HG03103 (cell line): ENCODE results near the gene RGS14.
A peak's percentile ranks its signal among the peaks of the same experiment; 100 is the strongest.
"Not testable (repeated sequence)": the region's sequence is repeated elsewhere in the genome, so short reads cannot be mapped to it uniquely, and the experiment has no call there.

Source experiments
- ATAC-seq: cut with Tn5 transposase; IDR thresholded peaks from one replicate; pipeline ENCODE4 v1.9.1; 2021; ENCODE audit warnings: low read depth; ENCODE audit not compliant: unreplicated experiment

Gene RGS14

DNA sequence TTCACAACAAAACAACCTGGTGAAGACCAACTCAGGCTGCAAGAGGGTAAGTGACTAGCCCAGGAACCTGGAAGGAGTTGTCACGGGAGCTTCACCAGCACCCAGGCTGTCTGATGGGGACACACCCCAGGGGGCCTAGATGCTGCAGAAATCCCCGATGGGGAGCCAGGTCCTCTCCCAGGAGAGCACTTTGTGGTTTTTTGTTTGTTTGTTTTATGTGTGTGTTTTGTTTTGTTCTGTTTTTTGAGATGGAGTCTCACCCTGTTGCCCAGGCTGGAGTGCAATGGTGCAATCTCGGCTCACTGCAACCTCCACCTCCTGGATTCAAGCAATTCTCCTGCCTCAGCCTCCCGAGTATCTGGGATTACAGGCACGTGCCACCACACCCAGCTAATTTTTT lies 17.8 kb downstream of the RGS14 start:
- not testable (repeated sequence) for ATAC-seq

DNA sequence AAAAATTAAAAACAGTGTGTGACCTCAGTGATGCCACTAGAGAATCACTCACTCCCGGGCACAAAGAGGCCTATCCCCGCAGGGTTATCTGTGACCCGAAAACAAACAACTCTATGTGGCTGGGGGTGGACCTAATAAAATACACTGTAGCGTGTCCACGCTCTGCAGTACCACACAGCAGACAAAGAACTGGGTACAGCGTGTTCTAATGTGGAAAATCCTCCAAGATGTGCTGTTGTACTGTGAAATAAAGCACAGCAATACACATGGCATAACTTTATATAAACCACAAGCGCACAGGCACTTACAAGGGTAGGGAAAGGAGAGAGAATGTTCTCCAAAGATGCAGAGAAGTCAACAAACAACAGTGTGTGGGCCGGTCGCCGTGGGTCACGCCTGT lies 18.4 kb downstream of the RGS14 start:
- no peak for ATAC-seq

DNA sequence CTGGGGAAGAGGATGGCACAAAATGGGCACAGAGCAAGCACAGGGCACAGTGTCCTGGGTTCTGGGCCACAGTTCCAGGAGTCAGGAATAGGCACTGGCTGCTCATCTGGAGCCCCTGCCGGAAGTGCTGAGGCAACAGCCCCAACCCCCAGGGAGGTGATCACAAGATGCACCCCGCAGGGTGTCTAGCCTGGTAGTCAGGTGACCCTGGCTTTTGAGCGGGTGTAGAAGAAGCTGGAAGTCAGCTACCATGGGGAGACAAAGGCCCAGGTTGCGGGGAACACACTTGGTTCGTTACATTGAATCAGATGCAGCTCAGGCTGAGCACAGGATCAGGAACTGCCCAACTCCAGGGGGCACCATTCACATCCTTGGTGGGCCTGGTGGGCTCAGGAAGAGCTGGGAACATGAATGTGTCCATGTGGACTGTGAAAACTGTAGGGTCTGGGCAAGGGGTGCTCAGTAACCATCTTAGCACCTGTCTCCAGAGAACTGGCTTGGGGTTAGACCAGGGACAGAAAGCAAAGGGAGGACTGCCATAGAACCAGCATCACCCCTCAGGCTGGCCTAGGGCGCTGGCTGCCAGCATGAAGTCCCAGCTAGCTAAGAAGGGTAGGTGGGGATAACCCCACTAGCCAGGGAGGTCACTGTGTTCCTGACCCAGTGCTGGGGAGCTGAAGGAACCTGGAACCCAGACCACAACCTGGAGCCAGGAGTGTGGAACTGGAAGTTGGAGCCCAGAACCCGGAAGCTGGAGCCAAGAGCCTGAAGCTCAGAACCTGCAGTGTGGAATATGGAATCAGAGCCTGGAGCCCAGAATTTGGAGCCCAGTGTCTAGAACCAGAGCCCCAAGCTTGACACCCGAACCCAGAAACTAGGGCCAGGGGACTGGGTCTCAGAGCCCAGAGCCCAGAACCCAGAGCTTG lies 20.4 kb downstream of the RGS14 start:
- no peak for ATAC-seq

DNA sequence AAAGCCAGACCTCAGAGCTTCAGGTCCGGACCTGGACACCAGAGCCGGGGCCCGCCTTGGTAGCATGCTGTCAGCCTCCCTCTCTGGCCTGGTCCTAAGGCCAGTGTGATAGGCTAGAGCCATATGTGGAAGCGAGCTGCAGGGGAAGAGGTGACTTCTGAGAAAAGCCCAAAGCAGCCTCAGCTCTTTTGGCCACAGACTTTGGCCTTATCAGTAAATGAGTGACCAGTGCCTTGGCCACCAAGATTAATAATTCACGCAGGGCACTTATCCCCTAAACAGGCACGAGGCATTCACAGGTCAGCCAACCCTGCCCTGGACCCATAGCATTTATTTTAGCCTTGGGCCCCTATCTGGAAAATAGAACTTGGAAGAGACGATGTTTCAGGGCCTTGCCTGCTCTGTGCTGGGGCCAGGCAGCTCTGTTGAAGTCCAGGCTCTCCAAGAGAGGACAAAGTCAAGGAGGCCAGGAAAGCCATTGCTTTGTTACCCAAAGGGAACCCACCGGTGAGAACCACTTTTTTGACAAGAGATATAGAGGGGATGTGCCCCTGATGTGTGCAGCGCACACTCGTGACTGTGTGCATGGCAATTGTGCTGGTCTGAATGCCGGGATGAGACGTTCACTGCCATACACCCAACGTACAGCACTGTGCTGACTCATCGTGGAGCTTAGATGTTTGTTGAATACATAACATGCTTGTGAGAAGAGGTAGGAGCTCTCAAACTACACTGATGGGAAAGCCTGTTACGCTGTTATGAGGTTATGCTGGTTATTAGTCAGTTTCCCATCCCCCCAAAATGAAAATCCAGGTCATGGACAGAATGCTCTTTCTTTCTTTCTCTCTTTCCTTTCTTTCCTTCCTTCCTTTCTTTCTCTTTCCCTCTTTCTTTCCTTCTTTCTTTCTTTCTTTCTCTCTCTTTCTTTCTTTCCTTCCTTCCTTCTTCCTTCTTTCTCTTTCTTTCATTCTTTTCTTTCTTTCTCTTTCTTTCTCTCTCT lies 21.5 kb downstream of the RGS14 start:
- ATAC-seq = no peak

DNA sequence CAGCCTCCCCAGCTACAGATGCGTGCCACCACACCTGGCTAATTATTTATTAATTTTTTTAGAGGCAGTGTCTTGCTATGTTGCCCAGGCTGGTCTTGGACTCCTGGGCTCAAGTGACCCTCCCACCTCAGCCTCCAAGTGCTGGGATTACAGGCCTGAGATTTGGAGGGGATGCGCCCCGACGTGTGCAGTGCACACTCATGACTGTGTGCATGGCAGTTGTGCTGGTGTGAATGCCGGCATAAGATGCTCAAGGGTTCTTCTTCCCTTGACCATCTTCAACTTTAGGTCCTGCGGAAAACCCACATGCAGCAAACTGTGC lies 23.0 kb downstream of the RGS14 start:
- no peak for ATAC-seq

DNA sequence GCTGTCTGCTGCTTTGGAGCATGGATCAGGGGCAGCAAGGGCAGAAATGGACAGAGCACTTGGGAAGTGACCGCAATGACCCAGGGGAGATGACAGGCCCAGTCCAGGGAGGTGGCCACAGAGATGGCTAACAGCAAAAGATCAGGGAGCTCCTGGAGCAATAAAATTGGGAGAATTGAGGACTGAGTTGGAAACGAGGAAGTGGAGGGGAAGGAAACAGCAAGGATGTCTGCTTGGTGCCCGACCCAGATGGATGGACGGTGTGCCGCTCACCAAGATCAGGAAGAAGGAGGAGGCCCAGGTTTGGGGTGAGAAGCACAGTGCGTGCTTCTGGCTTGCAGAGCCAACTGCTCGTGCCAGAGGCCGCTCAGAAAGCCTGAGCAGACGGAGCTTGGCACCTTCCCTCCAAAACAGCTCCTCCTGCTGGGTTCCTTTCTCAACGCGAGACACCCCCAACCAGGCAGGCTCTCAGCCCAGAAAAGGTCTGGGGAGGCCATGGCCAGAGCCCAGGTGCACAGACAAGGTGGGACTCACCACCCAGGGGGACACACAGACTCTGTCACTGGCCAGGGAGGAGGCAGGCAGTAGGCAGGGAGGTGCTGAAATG lies 24.8 kb downstream of the RGS14 start:
- ATAC-seq = no peak

DNA sequence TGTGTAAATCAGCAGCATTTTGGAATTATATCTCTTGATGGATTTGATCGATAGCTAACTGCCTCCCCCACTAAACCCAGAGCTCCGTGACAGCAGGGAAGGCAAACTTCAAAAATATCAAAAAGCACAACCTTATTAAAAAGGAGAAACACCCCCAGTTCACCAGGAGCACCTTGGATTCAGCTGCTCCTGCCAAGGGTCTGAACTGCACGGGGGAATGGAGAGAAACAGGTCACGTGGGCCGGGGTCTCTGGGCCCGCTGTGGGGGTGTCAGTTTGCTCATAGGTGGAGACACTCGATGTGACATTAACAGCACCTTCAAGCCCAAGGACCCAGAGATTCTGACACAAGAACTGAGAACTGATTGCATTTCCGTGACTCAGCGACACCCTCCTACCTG lies 25.5 kb downstream of the RGS14 start:
- no peak for ATAC-seq

DNA sequence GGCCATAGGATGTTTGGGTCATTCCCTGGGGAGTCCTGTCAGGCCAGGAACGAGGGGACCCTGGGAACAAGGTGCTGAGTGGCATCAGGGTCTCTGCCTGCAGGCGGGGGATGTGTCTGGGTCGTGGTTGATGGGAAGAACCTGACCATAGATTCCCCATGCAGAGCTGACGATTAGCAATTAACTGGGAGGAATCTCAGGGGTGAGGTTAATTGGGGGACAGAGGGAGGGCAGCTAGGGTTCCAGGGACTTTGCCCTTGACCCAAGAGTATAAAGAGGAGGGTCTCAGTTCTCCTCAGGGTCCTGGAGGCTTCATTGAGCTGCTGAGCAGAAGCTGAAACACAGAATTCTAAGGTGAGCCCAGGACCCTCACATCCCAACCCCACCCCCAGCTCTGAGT lies 26.4 kb downstream of the RGS14 start, which contains the start of gene SLC34A1:
TSS of gene SLC34A1 (plus strand) at position 301 of the 400 bp plus-strand sequence. CDS start 1,308 bp downstream, outside the sequence.
- no peak for ATAC-seq

DNA sequence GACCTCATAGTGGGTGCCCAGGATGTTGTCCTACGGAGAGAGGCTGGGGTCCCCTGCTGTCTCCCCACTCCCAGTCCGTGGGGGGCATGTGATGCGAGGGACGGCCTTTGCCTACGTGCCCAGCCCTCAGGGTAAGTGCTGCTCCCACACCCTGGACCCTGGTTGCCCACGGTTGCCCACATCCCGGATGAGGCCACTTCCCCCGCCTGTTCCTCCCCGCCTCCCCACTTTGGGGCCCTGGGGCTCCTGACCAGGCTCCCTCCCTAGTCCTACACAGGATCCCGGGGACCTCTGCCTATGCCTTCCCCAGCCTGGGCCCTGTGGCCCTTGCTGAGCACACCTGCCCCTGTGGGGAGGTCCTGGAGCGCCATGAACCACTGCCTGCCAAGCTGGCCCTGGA lies 28.0 kb downstream of the RGS14 start:
- no peak for ATAC-seq

DNA sequence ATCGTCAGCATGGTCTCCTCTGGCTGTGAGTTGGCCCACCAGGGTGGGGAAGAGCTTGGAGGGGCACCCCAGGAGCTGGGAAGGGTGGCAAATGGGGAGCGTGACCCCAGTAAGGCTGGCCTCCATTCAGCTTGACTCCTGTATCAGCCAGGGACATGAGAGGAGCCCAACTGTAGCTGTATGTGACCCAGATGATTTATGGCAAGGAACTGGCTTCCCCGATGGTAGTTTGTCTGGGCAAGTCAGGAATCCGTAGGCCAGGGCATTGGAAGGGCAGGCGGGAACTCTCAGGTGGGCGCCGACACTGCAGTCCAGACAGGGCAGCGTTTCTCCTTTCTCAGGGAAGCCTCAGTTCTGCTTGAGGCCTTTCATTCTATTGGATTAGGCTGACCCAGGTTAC lies 28.8 kb downstream of the RGS14 start:
- no peak for ATAC-seq

DNA sequence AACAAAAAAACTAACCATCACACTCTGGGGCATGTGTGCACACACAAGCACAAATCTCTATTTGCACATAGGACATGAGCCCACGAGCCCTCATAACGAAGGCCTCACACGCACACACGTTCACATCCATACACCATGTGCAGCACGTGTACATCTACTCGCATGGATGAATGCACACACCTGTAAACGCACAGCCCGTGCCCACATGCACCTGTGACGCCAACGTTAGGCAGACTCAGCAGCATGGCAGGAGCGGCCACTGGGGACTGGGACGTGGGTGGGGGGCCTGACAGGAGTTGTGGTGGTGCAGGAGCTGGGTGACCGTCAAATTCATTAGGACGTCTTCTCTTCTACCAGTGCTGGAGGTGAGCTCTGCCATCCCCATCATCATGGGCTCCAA lies 29.7 kb downstream of the RGS14 start:
- no peak for ATAC-seq

DNA sequence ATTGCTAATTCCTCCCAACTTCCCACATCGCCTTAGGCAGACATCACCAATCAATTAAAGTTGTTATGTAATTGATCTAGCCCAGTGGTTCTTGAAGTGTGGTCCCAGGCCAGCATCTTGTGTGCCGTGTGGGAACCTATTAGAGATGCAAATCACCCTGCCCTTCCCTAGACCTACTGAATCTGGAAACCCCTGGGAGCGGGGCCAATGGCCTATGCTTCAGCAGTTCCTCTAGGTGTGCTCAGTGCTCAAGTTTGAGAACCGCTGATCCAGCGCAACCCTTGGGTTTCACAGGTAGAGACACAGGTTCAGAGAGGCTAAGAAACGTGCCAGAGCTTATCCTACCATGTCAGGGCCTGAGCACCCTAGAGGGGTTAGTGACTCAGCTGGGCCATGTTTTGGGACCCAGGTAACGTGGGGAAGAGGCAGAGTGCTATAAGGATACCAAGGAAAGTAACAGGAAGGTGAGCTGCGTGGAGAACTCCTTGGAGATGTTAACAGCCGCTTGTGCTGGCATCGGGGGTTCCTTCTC lies 30.9 kb downstream of the RGS14 start:
- ATAC-seq = no peak

DNA sequence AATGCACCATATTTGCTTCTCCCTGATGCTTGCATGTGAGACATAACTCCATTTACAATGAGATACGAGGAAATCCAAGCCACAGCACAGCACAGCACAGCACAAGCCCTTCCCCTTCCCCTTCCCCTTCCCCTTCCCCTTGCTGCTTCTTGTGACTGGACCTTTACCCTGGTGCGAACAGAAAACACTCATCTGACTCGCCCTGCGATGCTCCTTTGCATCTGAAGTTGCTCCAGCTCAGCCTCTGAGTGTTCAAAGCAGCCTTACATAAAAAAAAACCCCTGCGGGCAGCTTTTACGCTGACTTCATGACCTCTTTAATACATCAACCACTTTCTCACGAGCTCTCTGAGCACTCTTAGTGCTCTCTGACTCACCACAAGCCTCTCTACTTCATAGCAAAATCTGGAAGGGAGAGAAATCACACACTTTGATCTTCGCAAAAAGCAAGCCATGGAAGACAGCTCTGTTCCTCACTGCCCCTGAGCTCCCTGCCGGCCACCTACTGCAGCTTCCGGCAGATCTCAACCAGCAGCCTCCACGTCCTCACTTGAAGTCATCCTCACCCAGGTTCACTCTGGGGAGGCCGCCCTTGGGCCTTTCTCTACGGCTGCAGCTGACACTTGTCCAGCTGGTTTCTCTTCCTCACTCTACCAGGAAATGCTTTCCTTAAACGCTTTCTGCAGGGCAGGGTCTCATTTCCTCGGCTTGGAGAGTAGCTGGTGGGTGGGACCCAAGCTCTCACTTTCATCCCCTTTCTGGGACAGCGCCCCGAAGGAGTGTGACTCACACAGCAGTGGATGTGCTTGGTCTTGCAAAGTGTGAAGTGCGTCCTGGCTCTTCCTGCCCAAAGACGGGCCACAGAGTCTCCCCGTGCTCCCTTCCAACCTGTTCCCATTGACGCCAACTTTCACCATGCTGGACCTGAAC lies 31.8 kb downstream of the RGS14 start:
- peak; percentile 43 for ATAC-seq

DNA sequence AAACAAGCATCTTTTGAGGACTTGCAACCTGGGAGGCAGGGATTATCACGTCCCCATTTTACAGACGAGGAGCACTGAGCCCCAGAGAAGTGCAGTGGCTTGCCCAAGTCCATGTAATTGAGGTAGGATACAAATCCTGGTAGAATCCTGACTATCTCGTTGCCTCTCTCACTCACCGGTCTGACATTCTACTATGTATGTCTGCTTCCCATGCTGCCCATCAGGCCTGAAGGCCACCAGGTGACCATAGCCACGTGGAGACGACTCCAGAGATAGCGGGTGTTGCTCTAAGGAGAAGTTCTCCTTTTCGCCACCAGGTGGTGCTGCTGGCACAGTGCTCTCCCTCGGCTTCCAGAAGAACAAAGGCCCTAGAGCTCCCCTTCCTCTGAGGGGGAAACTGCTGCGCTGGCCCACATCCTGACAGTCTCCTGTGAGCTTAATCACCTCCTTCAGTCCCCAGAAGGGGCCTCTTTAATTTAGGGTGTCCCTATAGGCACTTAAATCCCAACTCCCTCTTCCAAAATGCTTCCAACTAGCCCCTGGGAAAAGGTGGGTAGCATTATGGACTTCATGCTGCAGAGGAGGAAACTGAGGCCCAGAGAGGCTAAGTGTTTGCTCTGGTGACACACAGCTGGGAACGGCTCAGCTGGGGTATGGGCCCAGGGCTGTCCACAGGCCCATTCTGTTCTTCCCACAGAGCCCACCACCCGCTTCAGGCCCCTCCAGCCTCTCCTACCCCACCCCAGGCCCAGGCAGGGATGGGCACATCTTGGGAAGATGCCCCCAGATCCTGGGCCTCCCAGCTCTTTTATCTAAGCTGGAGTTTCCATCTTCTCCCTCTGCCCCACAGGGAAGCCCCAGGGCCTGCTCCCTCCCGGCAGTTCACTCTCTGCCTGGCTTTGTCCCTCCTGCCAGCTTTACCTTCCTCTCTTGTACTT lies 32.9 kb downstream of the RGS14 start:
- ATAC-seq = peak; percentile 51

DNA sequence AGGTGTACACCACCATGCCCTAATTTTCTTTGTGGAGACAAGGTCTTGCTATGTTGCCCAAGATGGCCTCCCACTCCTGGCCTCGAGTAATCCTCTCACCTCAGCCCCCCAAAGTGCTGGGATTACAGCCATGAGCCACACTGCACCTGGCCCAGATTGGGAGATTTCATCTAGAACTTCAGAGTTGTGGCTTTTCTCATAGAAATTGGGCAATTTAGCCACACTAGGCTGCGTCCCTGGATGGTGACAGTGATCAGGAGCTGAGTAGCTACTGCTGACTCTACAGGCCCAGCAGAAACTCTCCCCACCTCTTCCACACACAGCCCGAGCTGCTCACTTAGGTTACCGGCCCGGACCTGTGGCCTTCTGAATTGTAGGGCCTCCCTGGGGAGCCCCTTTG lies 35.0 kb downstream of the RGS14 start:
- no peak for ATAC-seq

DNA sequence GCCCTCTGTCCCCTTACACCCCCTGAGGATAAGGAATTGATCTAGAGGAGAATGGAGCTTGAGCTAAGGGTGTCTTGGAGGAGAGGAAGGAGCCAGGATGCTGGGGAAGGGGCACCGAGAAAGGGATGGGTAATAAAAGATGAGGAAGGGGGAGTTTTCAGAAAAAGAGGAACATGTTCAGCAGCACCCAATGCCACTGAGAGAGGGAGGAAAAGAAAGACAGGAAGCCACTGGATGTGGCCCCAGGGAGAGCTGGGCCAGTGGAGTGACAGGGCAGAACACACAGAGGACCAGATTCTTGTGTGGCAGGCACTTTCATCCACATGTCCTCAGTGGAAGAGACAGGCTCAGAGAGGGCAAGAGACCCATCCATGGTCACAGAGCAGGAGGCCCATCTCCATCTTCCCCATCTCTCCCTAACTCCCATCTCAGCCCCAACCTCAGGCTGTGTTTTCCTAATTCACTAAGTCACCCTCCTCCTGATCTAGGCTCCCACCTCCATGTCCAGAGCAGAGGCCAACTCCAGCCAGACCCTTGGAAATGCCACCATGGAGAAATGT lies 35.6 kb downstream of the RGS14 start:
- no peak for ATAC-seq

DNA sequence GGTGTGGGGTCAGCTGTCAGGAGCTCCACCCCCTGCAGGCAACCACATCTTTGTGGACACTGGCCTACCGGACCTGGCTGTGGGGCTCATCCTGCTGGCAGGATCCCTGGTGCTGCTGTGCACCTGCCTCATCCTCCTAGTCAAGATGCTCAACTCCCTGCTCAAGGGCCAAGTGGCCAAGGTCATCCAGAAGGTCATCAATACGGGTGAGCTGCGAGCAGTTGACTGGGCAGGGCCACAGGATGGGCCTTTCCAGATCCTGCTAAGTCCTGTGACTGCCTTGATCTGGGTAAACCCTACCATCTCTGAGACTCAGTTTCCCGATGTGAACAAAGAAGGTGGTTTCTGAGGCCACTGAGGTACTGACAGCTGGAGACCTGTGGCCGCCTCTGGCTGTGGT lies 36.3 kb downstream of the RGS14 start:
- no peak for ATAC-seq

DNA sequence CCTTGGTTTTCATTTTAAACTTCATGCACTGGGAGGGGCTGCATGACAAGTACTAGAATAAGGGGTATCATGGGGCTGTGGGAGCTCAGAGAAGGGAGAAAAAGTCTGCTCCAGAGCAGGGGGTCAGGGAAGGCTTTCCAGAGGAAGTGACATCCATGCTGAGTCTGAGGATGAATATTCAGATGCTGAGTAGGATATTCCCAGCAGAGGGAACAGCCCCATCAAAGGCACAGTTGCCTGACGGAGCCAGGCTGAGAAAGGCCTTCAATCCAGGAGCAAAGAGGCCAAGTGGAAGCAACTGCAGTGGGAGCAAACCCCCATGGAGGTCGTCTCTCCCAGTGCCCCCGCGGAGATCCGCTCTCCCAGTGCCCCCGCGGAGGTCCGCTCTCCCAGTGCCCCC lies 38.4 kb downstream of the RGS14 start:
- ATAC-seq = no peak
